Tibial nerve (tissue), 4 donors: Measurements from ENCODE around the gene SLC45A3. TPM values are rescaled to one million over a fixed set of nuclear protein-coding genes. Genes with fewer than 3 reads are reported as not detected.

ENCODE experiments used
- DNase-seq, 2 donors: peaks; one replicate each; pipeline ENCODE4 v3.0.0-alpha.2; 2019; ENCODE audit warnings: low spot score in 2 of 2
- H3K27ac ChIP-seq, 4 donors: fragments of 200-600 bp; sonication (generic) in 3 of 4; one replicate each; pipeline ENCODE4 v1.5.1; 2017 to 2019; ENCODE audit warnings: mild to moderate bottlenecking in 1 of 4
- H3K27me3 ChIP-seq, 2 donors: fragments of 200-600 bp; sonication (generic) in 1 of 2; one replicate each; pipeline versions ENCODE4 v1.5.1 to v1.6.0; 2017 to 2019
- H3K36me3 ChIP-seq, 3 donors: fragments of 200-600 bp; sonication (generic); one replicate each; pipeline ENCODE4 v1.5.1; 2018 to 2019
- H3K4me1 ChIP-seq, 4 donors: fragments of 200-600 bp; sonication (generic) in 3 of 4; one replicate each; pipeline ENCODE4 v1.5.1; 2017 to 2019
- H3K4me3 ChIP-seq, 4 donors: fragments of 200-600 bp; sonication (generic) in 3 of 4; one replicate each; pipeline ENCODE4 v1.5.1; 2017 to 2019; ENCODE audit warnings: mild to moderate bottlenecking in 1 of 4, moderate library complexity in 1 of 4
- H3K9me3 ChIP-seq, 4 donors: fragments of 200-600 bp; sonication (generic) in 3 of 4; one replicate each; pipeline ENCODE4 v1.5.1; 2017 to 2019
- CTCF ChIP-seq, 5 experiments: fragments of 200-600 bp in 3 of 5; fragments of 450-650 bp in 2 of 5; sonication (generic) in 3 of 5; IDR thresholded peaks; one replicate each; pipeline ENCODE4 v1.5.1; 2016 to 2019; ENCODE audit warnings: antibody characterized with exemption in 5 of 5, mild to moderate bottlenecking in 3 of 5, moderate library complexity in 2 of 5
- EP300 ChIP-seq, 2 donors: sonication (generic); formaldehyde crosslinking; IDR thresholded peaks; one replicate each; pipeline ENCODE4 v1.6.1; 2017; ENCODE audit warnings: antibody characterized with exemption in 2 of 2, mild to moderate bottlenecking in 1 of 2
- POLR2A ChIP-seq, 2 donors: fragments of 450-650 bp; IDR thresholded peaks; one replicate each; pipeline ENCODE4 v1.6.1; 2017; ENCODE audit warnings: antibody characterized with exemption in 2 of 2, mild to moderate bottlenecking in 2 of 2, moderate library complexity in 2 of 2
- WGBS, 2 donors: methylation state at CpG; one replicate each; pipeline ENCODE4 v1.1.5; 2018; 5-methylcytosine and 5-hydroxymethylcytosine counted together
- total RNA-seq, 4 donors: library from RNA; depleted of rRNA; stranded (reverse); fragments of >200 nt; gene quantifications; one replicate each; pipeline ENCODE4 v1.1.0, GENCODE V29; 2016

SLC45A3 gene
- total RNA-seq, 4 donors from 2014 or later, result 0.44 to 2.9 (median 1.3) TPM

- 34 to 46% methylated on average over 17 to 19 of the region's 20 CpGs for WGBS, 2 donors
- no peak for TF ChIP-seq POLR2A (IDR thresholded peaks at IDR 0.05)
- TF ChIP-seq EP300 (IDR thresholded peaks at IDR 0.05), result no peak
- no peak for TF ChIP-seq CTCF (IDR thresholded peaks at IDR 0.05)
- H3K36me3 ChIP-seq, result no peaks in the 10 kb centered on the region
- peaks cover 0 to 10% of the 10 kb centered on the region in 2 donors for H3K27me3 ChIP-seq
- H3K9me3 ChIP-seq, result no peaks in the 10 kb centered on the region
- no peak for DNase-seq
- peaks cover 0 to 37% (median 21%) of the 10 kb centered on the region in 4 donors for H3K4me1 ChIP-seq
- H3K27ac ChIP-seq, result no peak overlapping the region
- H3K4me3 ChIP-seq, result no peak overlapping the region
Measured at GRCh38 chr1:205669341-205670149, 10.8 kb downstream of the SLC45A3 start.

- H3K36me3 ChIP-seq, result no peaks in the 10 kb centered on the region
- H3K27ac ChIP-seq, result no peak overlapping the region
- no peak for DNase-seq
- H3K27me3 ChIP-seq, result peaks cover 0 to 10% of the 10 kb centered on the region in 2 donors
- peaks cover 0 to 43% (median 21%) of the 10 kb centered on the region in 4 donors for H3K4me1 ChIP-seq
- H3K4me3 ChIP-seq, result no peak overlapping the region
- H3K9me3 ChIP-seq, result no peaks in the 10 kb centered on the region
- TF ChIP-seq CTCF (IDR thresholded peaks at IDR 0.05) (no peak), POLR2A (IDR thresholded peaks at IDR 0.05) (no peak), EP300 (IDR thresholded peaks at IDR 0.05) (no peak)
- WGBS, 2 donors, result 50 to 55% methylated on average over 5 of the region's 5 CpGs
Measured at GRCh38 chr1:205668951-205669340, 11.4 kb downstream of the SLC45A3 start.

DNA sequence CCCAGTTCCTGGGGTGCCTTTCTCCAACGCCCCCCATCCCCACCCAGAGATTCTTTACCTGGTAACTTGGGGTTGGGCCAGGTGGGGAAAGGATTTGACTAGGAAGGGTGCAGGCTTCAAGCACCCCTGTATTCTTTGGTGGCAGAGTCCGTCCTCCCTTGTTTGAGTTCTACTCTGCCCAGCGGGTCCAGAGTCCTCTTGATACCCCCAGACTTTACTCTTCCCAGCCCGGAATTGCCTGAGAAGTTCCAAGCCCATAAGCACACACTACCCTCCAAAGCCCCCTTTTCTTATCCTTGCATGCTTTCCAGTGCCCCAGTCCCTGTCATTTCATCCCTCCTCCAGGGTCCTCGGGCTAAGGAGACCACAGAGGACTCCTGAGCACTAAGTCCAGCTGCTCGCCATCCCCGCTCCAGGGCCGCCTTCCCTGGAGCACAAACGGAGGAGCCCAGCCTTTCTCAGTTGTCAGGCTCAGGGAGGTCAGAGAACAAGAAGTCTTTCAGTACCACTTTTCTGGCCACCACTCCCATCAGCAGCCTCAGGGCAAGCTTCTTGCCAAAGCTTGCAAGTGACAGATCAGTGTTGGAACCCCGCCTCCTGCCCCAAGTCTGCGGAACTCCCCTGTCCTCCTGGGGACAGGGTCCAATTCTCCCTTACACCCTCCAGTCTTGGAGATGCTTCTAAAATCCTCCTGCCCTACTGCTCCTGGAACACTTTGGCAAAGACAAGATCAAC, 12.2 kb downstream of the SLC45A3 start:
- no peak overlapping the region for H3K4me3 ChIP-seq
- H3K9me3 ChIP-seq, result no peaks in the 10 kb centered on the region
- TF ChIP-seq POLR2A (IDR thresholded peaks at IDR 0.05) (no peak), CTCF (IDR thresholded peaks at IDR 0.05) (no peak)
- peaks cover 0 to 10% of the 10 kb centered on the region in 2 donors for H3K27me3 ChIP-seq
- peaks cover 0 to 42% (median 21%) of the 10 kb centered on the region in 4 donors for H3K4me1 ChIP-seq
- 68 to 71% methylated on average over 11 of the region's 11 CpGs for WGBS, 2 donors
- no peak for DNase-seq
- H3K27ac ChIP-seq, result no peak overlapping the region
- H3K36me3 ChIP-seq, result no peaks in the 10 kb centered on the region

DNA sequence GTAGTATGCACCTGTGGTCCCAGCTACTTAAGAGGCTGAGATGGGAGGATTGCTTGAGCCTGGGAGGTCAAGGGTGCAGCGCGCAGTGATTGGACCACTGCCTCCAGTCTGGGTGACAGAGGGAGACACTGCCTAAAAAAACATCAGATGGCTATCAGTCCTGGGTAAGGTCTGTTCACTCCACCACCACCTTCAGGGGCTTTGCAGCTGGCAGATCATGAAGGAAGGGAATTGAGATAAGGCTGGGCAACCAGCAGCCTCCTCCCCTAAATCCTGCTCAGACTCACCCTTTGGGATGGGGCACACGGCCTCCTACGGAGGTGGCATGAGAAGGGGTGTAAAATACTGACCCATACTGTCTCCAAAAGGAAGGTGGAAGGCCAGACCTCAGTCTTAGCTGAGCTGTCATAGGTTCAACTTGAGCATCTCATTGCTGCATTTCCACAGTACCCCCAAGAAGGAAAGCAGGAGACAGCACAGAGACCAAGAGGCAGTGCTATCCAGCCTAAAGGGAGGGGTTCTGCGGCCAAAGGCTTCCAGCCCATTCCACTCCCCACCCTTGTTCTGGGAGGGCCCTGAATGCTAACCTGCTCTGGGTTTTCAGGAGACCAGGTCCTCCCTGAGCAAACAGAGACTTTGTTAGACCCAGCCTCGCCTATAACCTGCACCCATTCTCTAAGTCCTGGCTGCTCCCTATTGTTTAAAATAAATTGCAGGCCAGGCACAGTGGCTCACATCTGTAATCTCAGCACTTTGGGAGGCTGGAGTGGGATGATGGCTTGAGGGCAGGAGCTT, 13.7 kb downstream of the SLC45A3 start:
- TF ChIP-seq POLR2A (IDR thresholded peaks at IDR 0.05) (no peak), CTCF (IDR thresholded peaks at IDR 0.05) (no peak), EP300 (IDR thresholded peaks at IDR 0.05) (no peak)

More for the DNA sequence above, 13.7 kb downstream of the SLC45A3 start:
- Histone ChIP-seq H3K27ac (peak overlapping the region in 1 of 4 donors; percentile 34), H3K4me1 (peaks cover 0 to 40% (median 21%) of the 10 kb centered on the region in 4 donors), H3K36me3 (no peaks in the 10 kb centered on the region), H3K27me3 (peaks cover 0 to 10% of the 10 kb centered on the region in 2 donors), H3K9me3 (no peaks in the 10 kb centered on the region), H3K4me3 (no peak overlapping the region)
- no peak for DNase-seq
- WGBS, 2 donors, result 86 to 90% methylated on average over 6 of the region's 6 CpGs
